GM23248 (cell line): ENCODE results near the gene TMCO5A. TPM values are rescaled to one million over a fixed set of nuclear protein-coding genes. Genes with fewer than 3 reads are reported as not detected.
"Not testable (repeated sequence)": the region's sequence is repeated elsewhere in the genome, so short reads cannot be mapped to it uniquely, and the experiment has no call there.

Experiments
- DNase-seq: peaks from one replicate; pipeline ENCODE4 v3.0.0-alpha.2; 2015
- H2AFZ ChIP-seq: fragments of 200-600 bp; sonication (generic); 2 replicates; pipeline ENCODE4 v1.6.1; 2016; ENCODE audit warnings: antibody characterized with exemption
- H3F3A ChIP-seq: fragments of 200-600 bp; sonication (generic); 2 replicates; pipeline ENCODE4 v1.6.1; 2016; ENCODE audit warnings: mild to moderate bottlenecking, antibody characterized with exemption, mixed run types; ENCODE audit not compliant: insufficient read depth
- H3K27ac ChIP-seq: fragments of 200-600 bp; sonication (generic); 2 replicates; pipeline ENCODE4 v1.5.1; 2016; ENCODE audit warnings: mild to moderate bottlenecking
- H3K27me3 ChIP-seq: fragments of 200-600 bp; sonication (generic); replicated peaks from 2 replicates; pipeline ENCODE4 v1.6.1; 2016; ENCODE audit warnings: mild to moderate bottlenecking; ENCODE audit not compliant: insufficient read depth
- H3K36me3 ChIP-seq: fragments of 200-600 bp; sonication (generic); 2 replicates; pipeline ENCODE4 v1.6.1; 2016; ENCODE audit warnings: low read depth, mild to moderate bottlenecking
- H3K4me1 ChIP-seq: fragments of 200-600 bp; sonication (generic); 2 replicates; pipeline ENCODE4 v1.6.1; 2016; ENCODE audit warnings: mild to moderate bottlenecking; ENCODE audit not compliant: insufficient read depth
- H3K4me2 ChIP-seq: fragments of 200-600 bp; sonication (generic); one replicate; pipeline ENCODE4 v1.6.1; 2016; ENCODE audit warnings: mild to moderate bottlenecking; ENCODE audit not compliant: unreplicated experiment
- H3K4me3 ChIP-seq: fragments of 200-600 bp; sonication (generic); 2 replicates; pipeline ENCODE4 v1.5.1; 2016; ENCODE audit warnings: mild to moderate bottlenecking
- H3K79me2 ChIP-seq: fragments of 200-600 bp; sonication (generic); 2 replicates; pipeline ENCODE4 v1.6.1; 2016; ENCODE audit warnings: mild to moderate bottlenecking; ENCODE audit not compliant: insufficient read depth
- H3K9ac ChIP-seq: fragments of 200-600 bp; sonication (generic); 2 replicates; pipeline ENCODE4 v1.6.1; 2016; ENCODE audit warnings: mild to moderate bottlenecking
- H3K9me2 ChIP-seq: fragments of 200-600 bp; sonication (generic); 2 replicates; pipeline ENCODE4 v1.6.1; 2016; ENCODE audit warnings: mixed run types, mild to moderate bottlenecking, moderate library complexity; ENCODE audit not compliant: insufficient read depth
- H3K9me3 ChIP-seq: fragments of 200-600 bp; sonication (generic); one replicate; pipeline ENCODE4 v1.6.1; 2017; ENCODE audit warnings: low read depth
- H4K20me1 ChIP-seq: fragments of 200-600 bp; sonication (generic); 2 replicates; pipeline ENCODE4 v1.6.0; 2016; ENCODE audit not compliant: insufficient read depth
- EZH2 ChIP-seq: fragments of 200-600 bp; sonication (generic); IDR thresholded peaks from 2 replicates; pipeline ENCODE4 v1.6.1; 2018; ENCODE audit warnings: antibody characterized with exemption, mild to moderate bottlenecking; ENCODE audit not compliant: insufficient read depth, poor library complexity, severe bottlenecking
- EZH2phosphoT487 ChIP-seq: fragments of 200-600 bp; sonication (generic); IDR thresholded peaks from 2 replicates; pipeline ENCODE4 v1.6.1; 2018; ENCODE audit warnings: antibody characterized with exemption, moderate library complexity, mild to moderate bottlenecking, low read depth; ENCODE audit not compliant: insufficient read depth
- WGBS, 2 experiments: methylation state at CpG; one replicate each; pipeline ENCODE4 v1.1.6; 2015 to 2017; ENCODE audit warnings: low lambda C conversion rate in 2 of 2, low coverage in 1 of 2; ENCODE audit errors: missing lambda C conversion rate in 2 of 2; 5-methylcytosine and 5-hydroxymethylcytosine counted together
- in situ Hi-C: fragments of 300-500 bp; cut with MboI; formaldehyde crosslinking; loops from 2 replicates; pipeline ENCODE4 v1.15.0; 2020
- polyA plus RNA-seq: library from polyadenylated mRNA; unstranded; fragments of >200 nt; fragmentation: Nextera tagmentation; extraction: Ambion mirVana; gene quantifications from 2 replicates; pipeline ENCODE4 v1.2.1, GENCODE V29; 2016
- total RNA-seq: library from RNA; depleted of rRNA; stranded (reverse); fragments of >200 nt; shearing (Covaris generic); gene quantifications from 2 replicates; pipeline ENCODE4 v1.2.3, GENCODE V29; 2014

The TMCO5A gene
- total and polyA plus RNA-seq, 2 experiments from 2014 or later = not detected

DNA sequence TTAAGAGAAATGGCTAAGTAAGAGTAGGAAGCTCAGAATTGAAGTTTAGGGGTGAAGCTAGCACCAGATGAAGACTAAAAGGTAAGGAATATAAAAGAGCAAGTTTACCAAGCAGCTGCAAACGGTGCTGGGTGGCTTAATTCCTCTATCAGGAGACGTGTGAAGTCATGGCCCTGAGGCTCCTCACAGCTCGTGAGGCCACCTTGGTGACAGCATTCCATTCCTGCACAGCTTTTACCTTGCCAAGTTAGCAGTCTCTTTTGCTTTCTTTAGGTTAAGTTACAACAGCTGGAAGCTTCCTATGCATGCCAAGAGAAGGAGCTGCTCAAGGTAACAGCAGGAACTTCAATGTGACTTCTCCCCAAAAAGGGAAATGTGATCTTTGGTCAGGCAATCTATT is 6.4 kb downstream of the TMCO5A start:
- no peaks in the 10 kb centered on the region for H3K4me1 ChIP-seq
- 11 to 15% methylated on average over 3 of the region's 3 CpGs for WGBS, 2 experiments
- in situ Hi-C loops = no loop called here
- no peak for DNase-seq
- no peaks in the 10 kb centered on the region for H3K9me2 ChIP-seq
- peaks cover 36% of the 10 kb centered on the region for H3K27me3 ChIP-seq
- no peaks in the 10 kb centered on the region for H3F3A ChIP-seq
- H3K27ac ChIP-seq = no peak overlapping the region
- H3K9ac ChIP-seq = no peak overlapping the region
- no peak overlapping the region for H3K4me2 ChIP-seq
- no peaks in the 10 kb centered on the region for H3K79me2 ChIP-seq
- no peak overlapping the region for H3K4me3 ChIP-seq
- TF ChIP-seq EZH2 (no peak), EZH2phosphoT487 (no peak)
- no peaks in the 10 kb centered on the region for H3K9me3 ChIP-seq
- no peaks in the 10 kb centered on the region for H3K36me3 ChIP-seq
- no peak overlapping the region for H2AFZ ChIP-seq
- H4K20me1 ChIP-seq = no peaks in the 10 kb centered on the region

DNA sequence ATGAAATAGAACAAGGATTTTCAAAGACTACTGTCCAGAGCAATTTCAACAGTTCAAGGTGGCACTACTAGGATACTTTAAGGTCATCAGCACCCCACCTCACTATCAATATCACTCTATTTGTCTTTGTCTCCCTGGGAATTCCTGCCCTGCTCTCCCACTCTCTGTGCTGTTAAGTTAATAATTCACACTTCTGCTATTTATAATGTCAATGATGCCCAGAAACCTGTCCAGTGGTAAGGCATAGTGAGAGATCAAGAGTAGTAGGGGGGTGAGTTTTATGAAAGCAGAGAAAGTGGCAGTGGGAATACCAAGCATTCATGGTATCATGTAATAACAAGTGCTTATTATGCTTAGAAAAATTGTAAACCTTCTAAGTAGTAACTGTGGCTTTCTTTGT is 7.3 kb downstream of the TMCO5A start:
- TF ChIP-seq EZH2 (no peak), EZH2phosphoT487 (no peak)
- in situ Hi-C loops = no loop called here
- no peak for DNase-seq
- Histone ChIP-seq H3K27me3 (peaks cover 34% of the 10 kb centered on the region), H3K9me2 (no peaks in the 10 kb centered on the region), H3K9me3 (no peaks in the 10 kb centered on the region), H4K20me1 (no peaks in the 10 kb centered on the region), H2AFZ (no peak overlapping the region), H3F3A (no peaks in the 10 kb centered on the region), H3K4me2 (no peak overlapping the region), H3K4me3 (no peak overlapping the region), H3K4me1 (no peaks in the 10 kb centered on the region), H3K27ac (no peak overlapping the region), H3K79me2 (no peaks in the 10 kb centered on the region), H3K9ac (no peak overlapping the region), H3K36me3 (no peaks in the 10 kb centered on the region)

DNA sequence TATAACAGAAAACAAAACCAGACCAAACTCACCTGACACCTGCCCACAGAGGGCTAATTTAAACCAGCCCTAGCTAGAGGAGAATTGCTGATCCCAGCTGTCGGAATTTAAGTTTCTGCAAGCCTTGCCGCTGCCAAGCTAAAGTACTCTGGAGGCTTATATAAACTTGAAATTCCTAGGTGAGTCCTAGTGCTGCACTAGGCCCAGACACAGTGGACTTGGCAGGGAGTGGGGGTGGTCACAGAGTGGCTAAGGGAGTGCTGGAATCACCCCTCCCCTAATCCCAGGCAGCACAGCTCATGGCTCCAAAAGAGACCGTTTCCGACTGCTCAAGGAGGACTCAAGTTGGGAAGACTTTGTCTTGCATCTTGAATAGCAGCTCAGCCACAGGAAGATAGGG is 17.6 kb downstream of the TMCO5A start:
- H4K20me1 ChIP-seq = no peaks in the 10 kb centered on the region
- H3K79me2 ChIP-seq = no peaks in the 10 kb centered on the region
- no peaks in the 10 kb centered on the region for H3K36me3 ChIP-seq
- whole genome bisulfite sequencing, 2 experiments = 45 to 65% methylated on average over 4 of the region's 4 CpGs
- H2AFZ ChIP-seq = no peak overlapping the region
- H3K9me3 ChIP-seq = no peaks in the 10 kb centered on the region
- no peak overlapping the region for H3K27ac ChIP-seq
- H3K9ac ChIP-seq = no peak overlapping the region
- H3F3A ChIP-seq = no peaks in the 10 kb centered on the region
- peaks cover 40% of the 10 kb centered on the region for H3K27me3 ChIP-seq
- DNase-seq = no peak
- no peak overlapping the region for H3K4me2 ChIP-seq
- no peaks in the 10 kb centered on the region for H3K4me1 ChIP-seq
- no peak overlapping the region for H3K4me3 ChIP-seq
- TF ChIP-seq EZH2 (no peak), EZH2phosphoT487 (no peak)
- peaks cover 3% of the 10 kb centered on the region; the same call in 1 of the 2 replicates for H3K9me2 ChIP-seq
- in situ Hi-C loops = no loop called here

DNA sequence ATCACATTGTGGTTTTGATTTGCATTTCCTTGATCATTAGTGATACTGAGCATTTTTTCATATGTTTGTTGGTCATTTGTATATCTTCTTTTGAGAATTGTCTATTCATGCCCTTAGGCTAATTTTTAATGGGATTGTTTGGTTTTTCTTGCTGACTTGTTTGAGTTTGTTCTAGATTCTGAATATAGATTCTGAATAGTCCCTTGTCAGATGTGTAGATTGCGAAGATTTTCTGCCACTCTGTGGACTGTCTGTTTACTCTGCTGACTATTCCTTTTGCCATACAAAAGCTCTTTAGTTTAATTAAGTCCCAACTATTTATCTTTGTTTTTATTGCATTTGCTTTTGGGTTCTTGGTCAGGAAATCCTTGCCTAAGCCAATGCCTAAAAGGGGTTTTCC is 26.3 kb downstream of the TMCO5A start:
- WGBS, 2 experiments = 49 to 64% methylated on average over 1 of the region's 1 CpG
- in situ Hi-C loops = not testable (repeated sequence)

DNA sequence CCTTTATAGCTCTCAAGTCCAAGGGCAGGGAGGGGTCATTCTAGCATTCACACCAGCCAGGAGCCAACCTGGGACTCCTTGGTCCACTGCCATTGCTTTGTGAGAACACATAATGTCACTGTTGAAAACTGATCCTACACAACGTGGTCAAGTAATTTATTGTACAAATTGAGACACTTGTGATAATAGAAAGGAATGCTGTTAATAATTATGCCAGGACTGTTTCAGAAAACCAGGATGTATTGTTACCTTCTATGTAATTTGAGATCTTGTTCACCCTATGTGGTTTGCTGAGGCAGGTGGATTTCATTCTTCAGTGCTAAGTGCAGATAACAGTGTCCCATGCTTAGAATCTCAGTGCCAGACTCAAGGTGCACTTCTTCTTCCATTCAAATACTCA is 33.3 kb downstream of the TMCO5A start:
- WGBS, 2 experiments = 29 to 42% methylated on average over 1 of the region's 1 CpG
- Histone ChIP-seq H3K9me3 (no peaks in the 10 kb centered on the region), H2AFZ (no peak overlapping the region), H3K36me3 (no peaks in the 10 kb centered on the region), H3K9ac (no peak overlapping the region), H3K9me2 (no peaks in the 10 kb centered on the region), H3K79me2 (no peaks in the 10 kb centered on the region), H4K20me1 (no peaks in the 10 kb centered on the region), H3K27me3 (peaks cover 26% of the 10 kb centered on the region), H3K4me2 (no peak overlapping the region), H3K27ac (no peak overlapping the region), H3F3A (no peaks in the 10 kb centered on the region), H3K4me1 (no peaks in the 10 kb centered on the region), H3K4me3 (no peak overlapping the region)
- in situ Hi-C loops = no loop called here
- TF ChIP-seq EZH2phosphoT487 (no peak), EZH2 (no peak)
- no peak for DNase-seq

More for the DNA sequence above, 26.3 kb downstream of the TMCO5A start:
- DNase-seq, H3K4me2 ChIP-seq, H3K9ac ChIP-seq, H3K79me2 ChIP-seq, H3F3A ChIP-seq, H3K27ac ChIP-seq, H3K36me3 ChIP-seq, H2AFZ ChIP-seq, H3K4me3 ChIP-seq, H3K9me3 ChIP-seq, H3K4me1 ChIP-seq, H3K9me2 ChIP-seq, H4K20me1 ChIP-seq: not testable (repeated sequence)
- H3K27me3 ChIP-seq = peaks cover 18% of the 10 kb centered on the region; the same call in 1 of the 2 replicates
